GM19035 (cell line): Measurements from ENCODE around the gene CNGB1.

Experiments
- ATAC-seq: cut with Tn5 transposase; IDR thresholded peaks from one replicate; pipeline ENCODE4 v1.9.1; 2021; ENCODE audit not compliant: unreplicated experiment

Gene CNGB1

GRCh38 chr16:57977418-57978069 is 6.6 kb upstream of the CNGB1 start:
- ATAC-seq: no peak

GRCh38 chr16:57976331-57976796 is 5.4 kb upstream of the CNGB1 start:
- ATAC-seq: no peak

GRCh38 chr16:57972306-57972705 is 1.4 kb upstream of the CNGB1 start:
- ATAC-seq: no peak

- ATAC-seq: no peak
These were observed 920 bp upstream of the CNGB1 start for GRCh38 chr16:57971848-57972247.

GRCh38 chr16:57970319-57970718 is 609 bp downstream of the CNGB1 start:
- no peak for ATAC-seq

GRCh38 chr16:57969451-57970123 is 1.3 kb downstream of the CNGB1 start:
- ATAC-seq: no peak

- ATAC-seq: no peak
These were observed 3.0 kb downstream of the CNGB1 start for GRCh38 chr16:57967916-57968315.

GRCh38 chr16:57966986-57967385 is 3.9 kb downstream of the CNGB1 start:
- no peak for ATAC-seq

- ATAC-seq: no peak
These were observed 4.6 kb downstream of the CNGB1 start for GRCh38 chr16:57966204-57966771.

GRCh38 chr16:57964157-57964700 is 6.7 kb downstream of the CNGB1 start:
- no peak for ATAC-seq

- ATAC-seq: no peak
These were observed 8.2 kb downstream of the CNGB1 start for GRCh38 chr16:57962756-57963155.

GRCh38 chr16:57962046-57962445 is 8.9 kb downstream of the CNGB1 start:
- no peak for ATAC-seq

GRCh38 chr16:57961538-57961937 is 9.4 kb downstream of the CNGB1 start:
- ATAC-seq: no peak

GRCh38 chr16:57960826-57961472 is 10.0 kb downstream of the CNGB1 start:
- no peak for ATAC-seq

GRCh38 chr16:57960310-57960709 is 10.6 kb downstream of the CNGB1 start:
- no peak for ATAC-seq

GRCh38 chr16:57959804-57960203 is 11.1 kb downstream of the CNGB1 start:
- ATAC-seq: no peak

GRCh38 chr16:57959121-57959520 is 11.8 kb downstream of the CNGB1 start:
- no peak for ATAC-seq

- no peak for ATAC-seq
These were observed 12.4 kb downstream of the CNGB1 start for GRCh38 chr16:57958544-57958943.

- no peak for ATAC-seq
These were observed 13.1 kb downstream of the CNGB1 start for GRCh38 chr16:57957673-57958392.

- no peak for ATAC-seq
These were observed 13.8 kb downstream of the CNGB1 start for GRCh38 chr16:57956924-57957672.
